Central memory CD8-positive, alpha-beta T cell (primary cell): ENCODE data around the gene LEMD1.

Experiments used
- ATAC-seq: fragments of 150-1000 bp; cut with Tn5 transposase; replicated peaks from 2 replicates; pipeline ENCODE4 v1.10.0; 2022; ENCODE audit warnings: mild to moderate bottlenecking, moderate FRiP score, moderate number of reproducible peaks; ENCODE audit not compliant: poor library complexity, severe bottlenecking; ENCODE audit errors: extremely low read depth
- DNase-seq, 2 donors: peaks; one replicate each; pipeline ENCODE4 v3.0.0; 2021; ENCODE audit warnings: low spot score in 2 of 2
- H3K27ac Mint-ChIP-seq: one replicate; pipeline ENCODE4 v1.8.0; 2022; ENCODE audit warnings: low read depth, mild to moderate bottlenecking, moderate library complexity, mixed read lengths
- H3K27me3 Mint-ChIP-seq: one replicate; pipeline ENCODE4 v1.8.0; 2022; ENCODE audit warnings: mixed read lengths
- H3K36me3 Mint-ChIP-seq: one replicate; pipeline ENCODE4 v1.8.0; 2022; ENCODE audit warnings: mild to moderate bottlenecking, moderate library complexity, mixed read lengths; ENCODE audit not compliant: insufficient read depth
- H3K4me1 Mint-ChIP-seq: one replicate; pipeline ENCODE4 v1.8.0; 2022; ENCODE audit warnings: mixed read lengths
- H3K4me3 Mint-ChIP-seq: one replicate; pipeline ENCODE4 v1.8.0; 2022; ENCODE audit warnings: mild to moderate bottlenecking, moderate library complexity, mixed read lengths
- H3K9me3 Mint-ChIP-seq: one replicate; pipeline ENCODE4 v1.8.0; 2022; ENCODE audit warnings: mixed read lengths

Gene LEMD1

DNA sequence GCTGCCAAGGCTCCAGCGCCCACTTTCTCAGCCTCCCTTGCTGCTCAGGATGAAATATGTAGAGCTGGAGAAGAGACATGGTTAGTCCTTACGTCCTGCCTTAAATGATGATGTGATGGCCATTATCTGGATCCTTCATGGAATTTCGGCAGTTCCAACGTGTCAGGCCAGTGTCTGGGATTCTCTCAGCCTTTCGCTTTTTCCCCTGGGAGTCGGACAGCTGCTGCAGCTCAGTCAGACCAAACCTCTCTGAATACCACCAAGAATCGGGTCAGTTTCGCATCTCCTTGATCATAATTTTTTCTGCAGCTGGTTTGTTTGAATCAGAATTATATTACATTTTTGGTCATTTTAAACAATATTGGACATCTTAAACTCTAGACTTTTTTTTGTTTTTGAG is 42.8 kb downstream of the LEMD1 start:
- peaks cover 5% of the 10 kb centered on the region for H3K4me1 Mint-ChIP-seq

DNA sequence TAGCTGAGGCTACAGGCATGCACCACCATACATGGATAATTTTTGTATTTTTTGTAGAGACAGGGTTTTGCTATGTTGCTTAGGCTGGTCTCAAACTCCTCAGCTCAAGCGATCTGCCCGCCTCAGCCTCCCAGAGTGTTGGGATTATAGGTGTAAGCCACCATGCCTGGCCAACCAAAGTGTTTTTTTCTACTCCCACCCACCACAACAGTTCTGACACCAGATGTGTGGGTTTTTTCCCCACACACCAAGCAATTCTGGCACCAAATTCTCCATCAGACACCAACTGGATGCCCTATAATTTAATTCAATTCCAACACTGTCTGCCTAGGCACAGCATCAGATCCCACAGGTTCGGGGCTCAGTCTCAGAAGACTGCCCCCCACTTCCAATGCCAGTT is 44.5 kb downstream of the LEMD1 start:
- no peak for ATAC-seq
- no peak for DNase-seq
- Mint-ChIP-seq H3K9me3 (no peaks in the 10 kb centered on the region), H3K36me3 (no peaks in the 10 kb centered on the region), H3K4me3 (no peak overlapping the region), H3K4me1 (peaks cover 9% of the 10 kb centered on the region), H3K27ac (no peak overlapping the region), H3K27me3 (peaks cover 78% of the 10 kb centered on the region)

More for the DNA sequence above, 42.8 kb downstream of the LEMD1 start:
- Mint-ChIP-seq H3K27ac (no peak overlapping the region), H3K4me3 (no peak overlapping the region), H3K9me3 (no peaks in the 10 kb centered on the region), H3K36me3 (no peaks in the 10 kb centered on the region), H3K27me3 (peaks cover 61% of the 10 kb centered on the region)
- ATAC-seq = no peak
- DNase-seq = no peak

DNA sequence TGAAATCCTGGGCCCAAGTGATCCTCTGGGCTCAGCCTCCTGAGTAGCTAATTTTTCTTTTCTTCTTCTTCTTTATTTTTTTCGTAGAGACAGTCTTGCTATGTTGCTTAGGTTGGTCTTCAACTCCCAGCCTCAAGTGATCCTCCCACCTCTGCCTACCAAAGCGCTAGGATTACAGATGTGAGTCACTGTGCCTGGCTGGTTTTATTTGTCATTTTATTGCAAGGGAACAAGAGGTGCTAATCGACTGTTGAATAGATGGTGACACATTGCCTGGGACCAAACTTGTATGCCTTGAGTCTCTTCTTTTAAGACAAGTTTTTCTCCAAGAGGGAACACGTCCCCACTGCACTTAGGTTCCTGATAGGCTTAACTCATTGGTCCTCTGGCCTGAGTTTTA is 45.1 kb downstream of the LEMD1 start:
- no peak for DNase-seq
- peaks cover 2% of the 10 kb centered on the region for H3K36me3 Mint-ChIP-seq
- H3K4me1 Mint-ChIP-seq = peaks cover 9% of the 10 kb centered on the region
- H3K4me3 Mint-ChIP-seq = no peak overlapping the region
- peaks cover 84% of the 10 kb centered on the region for H3K27me3 Mint-ChIP-seq
- H3K9me3 Mint-ChIP-seq = no peaks in the 10 kb centered on the region
- ATAC-seq = no peak
- H3K27ac Mint-ChIP-seq = no peak overlapping the region

DNA sequence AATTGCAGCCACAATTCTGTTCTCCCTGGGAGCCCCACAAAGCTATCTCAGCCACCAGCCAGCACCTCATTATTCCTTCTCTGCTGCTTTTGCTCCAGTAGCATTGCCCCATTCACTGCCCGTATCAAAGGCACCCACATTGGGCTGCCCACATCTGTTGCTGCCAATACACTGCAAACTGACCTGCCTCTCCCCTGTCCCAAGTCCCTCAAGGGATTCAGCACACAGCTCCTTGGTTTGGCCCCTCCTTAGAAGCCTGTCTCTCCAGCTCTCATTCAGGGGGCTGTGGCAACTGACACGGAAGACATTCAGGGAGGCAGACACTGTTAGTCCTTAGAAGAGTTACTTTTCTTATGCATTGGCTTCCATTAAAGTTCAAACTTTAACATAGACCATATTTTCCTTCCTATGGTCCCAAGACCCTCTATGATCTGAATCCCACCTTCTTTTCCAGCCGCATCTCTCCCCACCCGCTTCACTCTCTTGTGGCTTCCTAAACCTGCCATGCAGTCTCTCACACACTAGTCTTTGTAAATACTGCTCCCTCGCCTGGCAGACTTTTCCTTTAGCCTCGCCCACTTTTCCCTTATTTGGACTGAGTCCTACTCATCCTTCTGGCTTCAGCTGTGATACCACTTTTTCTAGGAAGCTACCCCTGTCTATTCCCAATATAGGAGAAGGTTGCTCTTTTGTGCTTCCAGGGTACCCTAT is 45.9 kb downstream of the LEMD1 start:
- H3K27ac Mint-ChIP-seq = no peak overlapping the region
- peaks cover 85% of the 10 kb centered on the region for H3K27me3 Mint-ChIP-seq
- ATAC-seq = no peak

DNA sequence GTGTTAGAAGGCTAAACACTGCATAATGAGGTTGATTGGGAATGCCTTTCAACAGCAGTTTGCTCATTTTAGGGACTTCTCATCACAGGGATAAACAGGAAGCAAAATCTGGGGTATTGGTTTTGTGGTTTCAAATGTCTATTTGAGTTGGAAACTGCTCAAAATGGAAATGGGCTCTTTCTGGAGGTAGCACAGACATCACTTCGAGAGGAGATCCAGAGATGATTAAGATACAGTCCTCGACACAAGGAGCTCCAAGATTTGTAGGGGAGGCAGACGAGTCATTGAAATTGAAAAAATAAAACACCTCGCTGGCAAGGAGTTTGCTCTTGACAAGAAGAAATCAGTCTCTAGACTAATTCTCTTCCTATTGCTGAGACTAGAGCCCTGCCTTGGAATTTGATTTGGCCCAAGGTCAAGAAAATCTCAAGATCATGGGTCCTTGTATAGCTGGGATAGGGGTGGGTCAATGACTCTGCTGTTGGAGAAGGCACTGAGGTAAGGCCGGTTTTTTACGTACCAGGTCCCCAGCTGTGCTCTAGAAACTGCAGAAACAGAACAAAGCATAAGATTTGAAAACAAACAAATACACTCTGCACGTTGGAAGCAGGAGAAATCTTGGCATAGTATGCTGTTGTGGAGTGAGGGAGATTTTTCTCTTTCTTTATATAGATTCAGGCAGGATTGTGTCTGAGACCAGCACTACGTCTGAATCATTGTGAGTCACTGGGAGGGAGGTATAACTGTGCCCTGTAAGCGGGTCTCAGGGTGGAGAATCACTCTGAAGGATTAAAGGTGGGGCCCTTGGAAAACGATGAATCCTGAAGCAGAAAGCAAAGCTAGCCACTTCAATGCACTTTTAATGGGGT is 47.4 kb downstream of the LEMD1 start:
- H3K9me3 Mint-ChIP-seq = no peaks in the 10 kb centered on the region
- H3K36me3 Mint-ChIP-seq = peaks cover 2% of the 10 kb centered on the region
- H3K4me1 Mint-ChIP-seq = peaks cover 9% of the 10 kb centered on the region
- no peak overlapping the region for H3K27ac Mint-ChIP-seq
- H3K4me3 Mint-ChIP-seq = no peak overlapping the region
- ATAC-seq = no peak
- H3K27me3 Mint-ChIP-seq = peaks cover 80% of the 10 kb centered on the region
- no peak for DNase-seq

More for the DNA sequence above, 45.9 kb downstream of the LEMD1 start:
- peaks cover 2% of the 10 kb centered on the region for H3K36me3 Mint-ChIP-seq
- peaks cover 9% of the 10 kb centered on the region for H3K4me1 Mint-ChIP-seq
- H3K9me3 Mint-ChIP-seq = no peaks in the 10 kb centered on the region
- no peak for DNase-seq
- no peak overlapping the region for H3K4me3 Mint-ChIP-seq

DNA sequence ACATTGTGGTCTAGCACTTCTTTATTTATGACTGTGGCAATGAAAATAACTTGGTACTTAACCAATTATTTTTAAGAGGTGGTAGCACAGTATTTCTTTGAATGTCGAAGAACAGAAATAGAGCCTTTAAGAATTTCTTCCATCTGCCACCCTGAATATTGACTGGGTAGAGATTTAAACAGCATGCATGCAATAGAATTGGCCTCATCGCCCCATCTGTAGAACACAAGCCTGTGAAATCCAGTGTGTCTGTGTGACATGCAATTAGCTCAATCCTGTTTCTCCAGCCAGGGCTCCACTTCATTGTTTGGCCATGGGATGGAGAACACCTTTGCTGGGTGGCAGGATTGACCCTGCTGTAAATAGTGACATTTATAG is 48.1 kb downstream of the LEMD1 start:
- DNase-seq (no peak), ATAC-seq (no peak)
- peaks cover 9% of the 10 kb centered on the region for H3K4me1 Mint-ChIP-seq
- H3K36me3 Mint-ChIP-seq = peaks cover 2% of the 10 kb centered on the region
- no peak overlapping the region for H3K27ac Mint-ChIP-seq
- no peaks in the 10 kb centered on the region for H3K9me3 Mint-ChIP-seq
- H3K4me3 Mint-ChIP-seq = no peak overlapping the region
- H3K27me3 Mint-ChIP-seq = peaks cover 74% of the 10 kb centered on the region

DNA sequence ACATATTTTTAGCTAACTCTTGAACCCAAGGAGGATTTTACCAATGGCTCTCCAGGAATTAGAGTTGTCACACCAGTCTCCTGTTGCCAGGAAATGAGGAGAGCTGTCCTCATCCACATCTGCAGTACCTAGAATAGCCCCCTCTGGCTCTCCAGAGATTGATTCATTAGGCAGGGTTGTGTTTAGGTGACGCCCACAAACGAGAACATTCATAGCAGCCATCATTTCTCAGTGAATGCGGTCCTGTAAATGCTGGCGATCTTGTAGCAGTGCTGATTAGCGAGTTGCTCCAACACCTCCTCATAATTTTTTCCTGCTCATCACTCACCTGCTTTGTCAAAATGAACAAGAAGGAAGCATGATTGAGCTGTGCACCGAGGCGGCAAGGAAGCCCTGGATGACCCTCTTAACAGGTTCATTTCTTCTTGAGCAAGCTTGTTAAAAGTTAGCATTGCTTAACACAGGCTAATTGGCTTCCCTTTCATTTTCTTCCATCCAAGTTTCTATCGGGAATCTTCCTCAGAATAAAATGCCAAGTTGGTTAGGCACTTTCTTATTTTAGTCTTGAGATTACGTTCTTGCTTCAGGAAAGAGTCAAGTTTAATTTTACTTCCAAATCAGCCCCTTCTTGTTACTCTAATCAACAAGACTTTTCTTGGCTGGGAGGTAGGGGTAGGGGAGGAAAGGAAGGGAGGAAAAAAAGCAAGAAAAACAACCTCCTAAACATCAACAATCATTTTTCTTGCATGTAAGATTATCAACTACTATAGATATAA is 48.6 kb downstream of the LEMD1 start:
- H3K9me3 Mint-ChIP-seq = no peaks in the 10 kb centered on the region
- H3K4me1 Mint-ChIP-seq = peaks cover 9% of the 10 kb centered on the region
- no peak overlapping the region for H3K27ac Mint-ChIP-seq
- H3K36me3 Mint-ChIP-seq = peaks cover 2% of the 10 kb centered on the region
- ATAC-seq (no peak), DNase-seq (no peak)
- H3K4me3 Mint-ChIP-seq = no peak overlapping the region
- peaks cover 68% of the 10 kb centered on the region for H3K27me3 Mint-ChIP-seq

DNA sequence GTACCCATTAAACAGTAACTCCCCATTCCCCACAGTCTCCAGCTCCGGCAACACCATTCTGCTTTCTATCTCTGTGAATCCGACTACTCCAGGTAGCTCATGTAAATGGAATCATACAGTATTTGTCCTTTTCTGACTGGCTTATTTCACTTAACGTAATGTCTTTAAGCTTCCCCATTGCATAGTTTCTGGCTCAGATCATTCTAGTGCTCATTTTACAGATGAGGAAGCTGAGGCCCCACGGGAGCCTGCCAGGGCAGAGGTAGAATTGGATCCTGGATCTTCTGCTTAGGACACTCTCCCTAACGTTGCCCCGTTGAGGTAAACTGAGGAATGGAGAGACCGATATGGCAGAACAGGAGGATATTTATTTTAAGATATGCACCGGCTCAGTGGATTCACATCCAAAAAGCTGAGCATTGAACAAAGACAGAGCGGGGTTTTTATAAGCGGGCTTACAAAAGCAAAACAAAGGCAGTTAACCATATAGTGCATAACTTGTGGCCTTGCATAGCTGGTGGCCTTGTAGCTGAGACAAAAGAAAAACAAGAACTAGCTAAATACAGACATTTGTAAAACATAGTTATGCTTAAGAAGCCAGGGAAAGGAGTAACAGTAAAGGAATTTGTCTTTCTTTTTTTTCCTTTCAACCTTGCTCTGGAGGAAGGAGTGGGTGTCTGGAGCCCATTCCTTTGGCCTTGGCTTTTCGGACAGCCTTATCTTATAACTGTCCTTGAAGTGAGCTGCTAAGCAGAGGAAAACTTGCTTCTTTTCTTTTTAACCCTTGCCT is 49.8 kb downstream of the LEMD1 start:
- H3K4me1 Mint-ChIP-seq = peaks cover 9% of the 10 kb centered on the region
- no peak overlapping the region for H3K27ac Mint-ChIP-seq
- H3K4me3 Mint-ChIP-seq = no peak overlapping the region
- H3K36me3 Mint-ChIP-seq = peaks cover 2% of the 10 kb centered on the region
- no peaks in the 10 kb centered on the region for H3K9me3 Mint-ChIP-seq
- no peak for ATAC-seq
- peaks cover 57% of the 10 kb centered on the region for H3K27me3 Mint-ChIP-seq
- no peak for DNase-seq

DNA sequence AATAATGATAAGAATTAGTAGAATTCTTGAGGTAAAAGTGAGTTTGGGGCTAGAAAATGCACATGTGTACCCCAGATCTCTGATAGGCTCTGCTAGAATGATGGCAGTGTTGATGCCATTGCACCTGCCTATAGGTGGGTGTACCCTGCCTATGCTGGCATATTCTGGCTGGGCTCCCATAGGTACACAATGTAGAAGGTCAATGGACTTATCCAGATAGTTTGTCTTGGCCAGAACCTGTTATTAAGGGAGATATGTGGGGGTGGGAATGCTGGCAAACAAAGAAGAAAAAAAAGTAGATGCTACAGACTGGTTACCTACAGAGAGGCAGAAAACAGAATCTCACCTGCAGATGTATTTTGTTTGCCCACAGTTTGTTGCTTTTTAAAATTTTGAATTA is 51.1 kb downstream of the LEMD1 start:
- no peak for ATAC-seq
- DNase-seq = no peak
- H3K36me3 Mint-ChIP-seq = peaks cover 2% of the 10 kb centered on the region
- H3K27me3 Mint-ChIP-seq = peaks cover 48% of the 10 kb centered on the region
- H3K4me1 Mint-ChIP-seq = peaks cover 9% of the 10 kb centered on the region
- no peak overlapping the region for H3K27ac Mint-ChIP-seq
- no peaks in the 10 kb centered on the region for H3K9me3 Mint-ChIP-seq
- H3K4me3 Mint-ChIP-seq = no peak overlapping the region

DNA sequence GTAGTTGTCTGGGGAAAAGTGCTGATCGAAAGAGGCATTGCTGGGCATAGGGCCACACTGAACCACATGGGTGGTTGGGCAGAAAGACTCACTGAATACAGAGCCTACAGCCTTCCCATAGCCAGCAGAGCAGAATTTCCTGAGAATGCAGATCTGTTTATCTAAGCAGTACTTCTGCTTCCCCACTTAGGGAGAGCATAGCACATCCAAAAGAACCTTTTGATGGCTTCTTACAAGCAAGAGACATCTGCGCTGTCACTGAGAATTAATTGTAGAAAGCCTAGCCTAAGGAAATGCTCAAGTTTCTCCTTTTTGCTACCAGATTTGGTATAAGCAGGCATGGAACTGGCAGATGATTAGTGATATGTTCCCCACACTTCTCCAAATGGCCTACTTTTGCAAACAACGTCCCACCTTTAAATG is 52.1 kb downstream of the LEMD1 start:
- no peak overlapping the region for H3K4me3 Mint-ChIP-seq
- DNase-seq = no peak
- ATAC-seq = no peak
- no peaks in the 10 kb centered on the region for H3K9me3 Mint-ChIP-seq
- no peak overlapping the region for H3K27ac Mint-ChIP-seq
- H3K27me3 Mint-ChIP-seq = peaks cover 43% of the 10 kb centered on the region
- peaks cover 2% of the 10 kb centered on the region for H3K36me3 Mint-ChIP-seq
- peaks cover 9% of the 10 kb centered on the region for H3K4me1 Mint-ChIP-seq

DNA sequence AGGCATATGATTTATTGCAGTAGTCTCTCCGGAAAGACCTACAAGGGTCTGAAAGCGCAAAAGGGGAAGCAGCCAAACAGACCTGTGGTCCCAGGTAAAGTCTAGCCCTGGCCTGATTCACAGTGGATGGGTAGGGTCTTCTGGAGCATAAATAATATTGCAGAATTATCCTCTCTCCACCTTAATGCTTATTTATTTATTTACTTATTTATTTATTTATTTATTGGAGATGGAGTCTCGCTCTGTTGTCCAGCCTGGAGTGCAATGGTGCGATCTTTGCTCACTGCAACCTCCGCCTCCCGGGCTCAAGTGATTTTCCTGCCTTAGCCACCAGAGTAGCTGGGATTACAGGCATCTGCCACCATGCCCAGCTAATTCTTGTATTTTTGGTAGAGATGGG is 53.4 kb downstream of the LEMD1 start:
- H3K4me3 Mint-ChIP-seq = no peak overlapping the region
- H3K27ac Mint-ChIP-seq = no peak overlapping the region
- DNase-seq (no peak), ATAC-seq (no peak)
- H3K4me1 Mint-ChIP-seq = no peaks in the 10 kb centered on the region
- H3K27me3 Mint-ChIP-seq = peaks cover 31% of the 10 kb centered on the region
- H3K9me3 Mint-ChIP-seq = no peaks in the 10 kb centered on the region
- peaks cover 2% of the 10 kb centered on the region for H3K36me3 Mint-ChIP-seq

DNA sequence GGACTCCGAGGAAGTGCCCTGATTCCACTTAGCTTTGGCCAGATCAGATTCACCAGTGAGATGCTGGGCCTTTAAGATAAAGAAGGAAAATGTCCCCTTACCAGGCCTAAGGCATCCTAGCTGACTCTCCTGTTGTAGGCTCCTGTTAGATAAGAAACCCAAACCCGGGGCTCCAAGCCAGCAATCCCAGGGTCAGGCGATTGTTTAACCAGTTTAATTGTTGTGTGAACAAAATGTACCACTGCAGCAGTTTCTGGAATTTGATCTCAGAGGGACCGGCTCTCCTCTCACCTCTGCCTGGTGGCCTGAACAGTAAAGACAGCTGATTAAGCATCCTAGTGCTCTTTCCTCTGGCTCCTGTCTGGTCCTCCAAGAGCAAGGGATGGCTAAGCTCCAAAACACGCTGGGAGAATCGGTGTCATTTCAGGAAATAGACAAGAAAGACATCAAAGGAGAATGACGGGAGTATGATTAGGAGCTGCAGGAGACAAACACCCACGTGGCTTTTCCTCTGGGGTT is 55.9 kb downstream of the LEMD1 start:
- Mint-ChIP-seq H3K4me3 (no peak overlapping the region), H3K27ac (no peak overlapping the region), H3K27me3 (peaks cover 9% of the 10 kb centered on the region), H3K9me3 (no peaks in the 10 kb centered on the region), H3K36me3 (no peaks in the 10 kb centered on the region), H3K4me1 (no peaks in the 10 kb centered on the region)
- ATAC-seq (no peak), DNase-seq (no peak)
